ENCODE results near the gene PHF13. TPM values are rescaled to one million over a fixed set of nuclear protein-coding genes. Genes with fewer than 3 reads are reported as not detected.

Gene PHF13
- total RNA-seq, 2 donors from 2014 or later, result 13.8 to 79.2 TPM

DNA sequence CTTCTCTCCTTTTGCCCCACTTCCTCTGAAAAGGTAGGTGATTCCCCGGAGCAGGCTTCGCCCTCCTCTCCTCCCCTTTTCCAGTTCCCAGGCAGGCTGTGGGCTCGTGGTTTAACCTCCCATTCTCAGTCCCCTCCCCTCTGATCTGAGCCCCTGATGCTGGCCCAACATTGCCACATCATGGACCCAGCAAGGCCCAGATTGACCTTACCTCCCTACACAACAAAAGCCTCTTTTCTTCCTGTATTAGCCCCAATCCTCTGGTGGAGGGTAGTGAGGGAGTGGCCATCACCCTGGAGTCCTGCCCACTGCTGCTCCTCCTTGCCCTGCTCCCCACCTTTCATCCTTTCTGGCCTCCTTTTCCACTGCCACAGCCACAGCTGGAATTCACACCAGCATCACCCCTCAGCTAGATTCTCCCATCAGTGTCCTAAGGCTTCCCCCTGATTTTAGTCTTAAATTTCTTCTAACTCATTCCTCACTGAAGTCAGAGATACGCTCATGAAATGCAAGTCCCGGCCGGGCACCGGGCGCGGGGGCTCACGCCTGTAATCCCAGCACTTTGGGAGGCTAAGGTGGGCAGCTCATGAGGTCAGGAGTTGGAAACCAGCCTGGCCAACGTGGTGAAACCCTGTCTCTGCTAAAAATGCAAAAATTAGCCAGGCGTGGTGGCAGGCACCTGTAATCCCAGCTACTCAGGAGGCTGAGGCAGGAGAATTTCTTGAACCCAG lies 40.7 kb upstream of the PHF13 start:
- H3K9me3 ChIP-seq, result no peaks in the 10 kb centered on the region

DNA sequence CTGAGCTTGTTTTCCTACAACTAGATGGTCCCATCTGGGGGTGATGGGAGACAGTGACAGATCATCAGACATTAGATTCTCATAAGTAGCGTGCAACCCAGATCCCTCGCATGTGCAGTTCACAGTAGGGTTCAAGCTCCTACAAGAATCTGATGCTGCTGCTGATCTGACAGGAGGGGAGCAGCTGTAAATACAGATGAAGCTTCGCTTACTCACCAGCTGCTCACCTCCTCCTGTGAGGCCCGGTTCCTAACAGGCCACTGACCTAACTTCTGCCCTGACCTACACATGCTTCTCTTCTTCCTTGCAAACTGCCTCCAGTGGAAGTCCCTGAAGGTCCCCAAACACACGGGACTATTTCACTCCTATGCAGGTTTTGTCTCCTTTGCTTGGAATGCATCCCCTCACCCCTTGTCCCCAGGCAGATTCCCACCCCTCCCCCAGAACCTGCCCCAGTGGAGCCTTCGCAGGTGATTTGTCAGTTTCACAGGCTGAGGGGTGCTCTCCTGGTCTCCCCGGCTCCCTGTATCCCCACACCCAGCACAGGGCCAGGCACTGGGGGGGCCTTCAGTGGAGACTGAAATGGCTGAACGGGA lies 39.4 kb upstream of the PHF13 start:
- H3K27ac ChIP-seq, result no peak overlapping the region
- no peaks in the 10 kb centered on the region for H3K36me3 ChIP-seq
- no peak overlapping the region for H3K4me3 ChIP-seq
- WGBS, result 72% methylated on average over 8 of the region's 8 CpGs
- peaks cover 2% of the 10 kb centered on the region for H3K4me1 ChIP-seq (replicated peaks)
- TF ChIP-seq POLR2AphosphoS5 (IDR thresholded peaks at IDR 0.05) (no peak), POLR2A (IDR thresholded peaks at IDR 0.05) (no peak)
- TF ChIP-seq, protein P1, sequence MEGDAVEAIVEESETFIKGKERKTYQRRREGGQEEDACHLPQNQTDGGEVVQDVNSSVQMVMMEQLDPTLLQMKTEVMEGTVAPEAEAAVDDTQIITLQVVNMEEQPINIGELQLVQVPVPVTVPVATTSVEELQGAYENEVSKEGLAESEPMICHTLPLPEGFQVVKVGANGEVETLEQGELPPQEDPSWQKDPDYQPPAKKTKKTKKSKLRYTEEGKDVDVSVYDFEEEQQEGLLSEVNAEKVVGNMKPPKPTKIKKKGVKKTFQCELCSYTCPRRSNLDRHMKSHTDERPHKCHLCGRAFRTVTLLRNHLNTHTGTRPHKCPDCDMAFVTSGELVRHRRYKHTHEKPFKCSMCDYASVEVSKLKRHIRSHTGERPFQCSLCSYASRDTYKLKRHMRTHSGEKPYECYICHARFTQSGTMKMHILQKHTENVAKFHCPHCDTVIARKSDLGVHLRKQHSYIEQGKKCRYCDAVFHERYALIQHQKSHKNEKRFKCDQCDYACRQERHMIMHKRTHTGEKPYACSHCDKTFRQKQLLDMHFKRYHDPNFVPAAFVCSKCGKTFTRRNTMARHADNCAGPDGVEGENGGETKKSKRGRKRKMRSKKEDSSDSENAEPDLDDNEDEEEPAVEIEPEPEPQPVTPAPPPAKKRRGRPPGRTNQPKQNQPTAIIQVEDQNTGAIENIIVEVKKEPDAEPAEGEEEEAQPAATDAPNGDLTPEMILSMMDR (IDR thresholded peaks at IDR 0.05), result no peak
- intact Hi-C loops (cut with DNase I), result loop anchor here (5.0 kb wide), 1 partner anchor 68 kb away; no protein-coding TSS in a partner anchor
- DNase-seq (ENCODE audit: low spot score), result no peak
- no peaks in the 10 kb centered on the region for H3K9me3 ChIP-seq
- H3K27me3 ChIP-seq (replicated peaks; ENCODE audit: insufficient read depth), result no peaks in the 10 kb centered on the region

More for the DNA sequence above, 40.7 kb upstream of the PHF13 start:
- no peak overlapping the region for H3K4me3 ChIP-seq
- DNase-seq (ENCODE audit: low spot score), result no peak
- 81% methylated on average over 12 of the region's 12 CpGs for WGBS
- intact Hi-C loops (cut with DNase I), result loop anchor here (5.0 kb wide), 1 partner anchor 69 kb away; no protein-coding TSS in a partner anchor
- H3K27me3 ChIP-seq (replicated peaks; ENCODE audit: insufficient read depth), result no peaks in the 10 kb centered on the region
- no peaks in the 10 kb centered on the region for H3K36me3 ChIP-seq
- no peak overlapping the region for H3K27ac ChIP-seq
- TF ChIP-seq POLR2A (IDR thresholded peaks at IDR 0.05) (no peak), POLR2AphosphoS5 (IDR thresholded peaks at IDR 0.05) (no peak)
- TF ChIP-seq, protein P1 (IDR thresholded peaks at IDR 0.05), result no peak
- H3K4me1 ChIP-seq (replicated peaks), result no peaks in the 10 kb centered on the region

DNA sequence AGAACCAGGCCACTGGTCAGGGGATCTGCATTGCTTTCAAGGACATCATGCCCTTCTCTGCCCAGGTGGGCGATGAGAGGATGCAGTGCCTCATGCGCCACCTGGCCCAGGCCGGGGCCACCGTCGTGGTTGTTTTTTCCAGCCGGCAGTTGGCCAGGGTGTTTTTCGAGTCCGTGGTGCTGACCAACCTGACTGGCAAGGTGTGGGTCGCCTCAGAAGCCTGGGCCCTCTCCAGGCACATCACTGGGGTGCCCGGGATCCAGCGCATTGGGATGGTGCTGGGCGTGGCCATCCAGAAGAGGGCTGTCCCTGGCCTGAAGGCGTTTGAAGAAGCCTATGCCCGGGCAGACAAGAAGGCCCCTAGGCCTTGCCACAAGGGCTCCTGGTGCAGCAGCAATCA lies 38.7 kb upstream of the PHF13 start:
- H3K36me3 ChIP-seq, result no peaks in the 10 kb centered on the region
- H3K4me1 ChIP-seq (replicated peaks), result peaks cover 6% of the 10 kb centered on the region
- no peak for DNase-seq (ENCODE audit: low spot score)
- TF ChIP-seq POLR2A (IDR thresholded peaks at IDR 0.05) (no peak), POLR2AphosphoS5 (IDR thresholded peaks at IDR 0.05) (no peak)
- TF ChIP-seq, protein P1 (IDR thresholded peaks at IDR 0.05), result no peak
- 74% methylated on average over 14 of the region's 14 CpGs for WGBS
- H3K4me3 ChIP-seq, result no peak overlapping the region
- H3K9me3 ChIP-seq, result no peaks in the 10 kb centered on the region
- H3K27ac ChIP-seq, result no peak overlapping the region
- intact Hi-C loops (cut with DNase I), result loop anchor here (5.0 kb wide), 1 partner anchor 67 kb away; no protein-coding TSS in a partner anchor
- no peaks in the 10 kb centered on the region for H3K27me3 ChIP-seq (replicated peaks; ENCODE audit: insufficient read depth)

DNA sequence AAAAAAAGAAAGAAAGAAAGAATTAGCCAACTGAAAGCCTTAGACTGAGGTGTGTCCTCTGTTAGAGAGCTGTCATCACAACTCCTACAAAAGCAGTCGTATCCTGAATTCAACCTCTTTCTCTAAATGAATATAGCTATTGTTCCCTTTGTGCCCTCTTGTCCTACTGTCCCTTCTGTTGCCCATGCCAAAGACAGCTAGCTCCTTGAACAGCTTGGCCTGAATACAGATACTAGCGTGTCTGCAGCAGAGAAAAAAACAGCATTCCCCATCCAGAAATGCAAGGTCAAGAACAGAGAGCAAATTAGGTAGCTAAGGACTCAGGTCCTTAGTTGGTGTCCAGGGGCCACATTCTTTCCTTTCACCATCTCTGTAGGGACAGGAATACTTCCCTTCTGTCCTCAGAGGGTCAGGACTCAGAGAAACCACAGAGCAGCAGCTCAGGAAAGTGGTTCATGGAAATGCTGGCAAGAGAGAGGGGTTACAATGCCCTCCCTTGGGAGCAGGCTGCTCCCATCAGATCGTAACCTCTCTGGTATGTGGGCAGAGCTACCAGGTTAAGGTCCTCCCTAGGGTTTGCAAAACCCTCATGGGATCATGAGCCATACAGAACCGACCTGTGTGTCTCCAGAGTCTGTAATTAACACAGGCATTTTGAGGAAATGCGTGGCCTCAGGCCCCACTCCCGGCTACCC lies 35.6 kb upstream of the PHF13 start:
- H3K9me3 ChIP-seq, result no peaks in the 10 kb centered on the region
- H3K36me3 ChIP-seq, result no peaks in the 10 kb centered on the region
- no peak overlapping the region for H3K27ac ChIP-seq
- TF ChIP-seq POLR2AphosphoS5 (IDR thresholded peaks at IDR 0.05) (no peak), POLR2A (IDR thresholded peaks at IDR 0.05) (no peak)
- TF ChIP-seq, protein P1 (IDR thresholded peaks at IDR 0.05), result no peak
- H3K4me1 ChIP-seq (replicated peaks), result peaks cover 16% of the 10 kb centered on the region
- no peak for DNase-seq (ENCODE audit: low spot score)
- intact Hi-C loops (cut with DNase I), result no loop called here
- no peaks in the 10 kb centered on the region for H3K27me3 ChIP-seq (replicated peaks; ENCODE audit: insufficient read depth)
- no peak overlapping the region for H3K4me3 ChIP-seq
- 82% methylated on average over 6 of the region's 6 CpGs for WGBS

All from prostate gland (tissue), 2 donors.